Activated CD8-positive, alpha-beta T cell treated with anti-CD3 and anti-CD28 coated beads for 36 hours (primary cell): Measurements from ENCODE around the gene PRKAG2. TPM values are rescaled to one million over a fixed set of nuclear protein-coding genes. Genes with fewer than 3 reads are reported as not detected.
A peak's percentile ranks its signal among the peaks of the same experiment; 100 is the strongest.

Source experiments
- ATAC-seq: fragments of 200-7000 bp; cut with Tn5 transposase; one replicate; pipeline ENCODE4 v1.10.0; 2021; ENCODE audit warnings: mild to moderate bottlenecking, moderate library complexity
- CTCF ChIA-PET: fragments of 350-600 bp; sonication (Branson Sonifier 250); formaldehyde crosslinking; loops from one replicate; lab custom pipeline; 2021; ENCODE audit warnings: antibody characterized with exemption; lab: Charles Lee
- POLR2A ChIA-PET: fragments of 350-600 bp; sonication (Branson Sonifier 250); formaldehyde crosslinking; loops from one replicate; lab custom pipeline; 2021; ENCODE audit warnings: antibody characterized with exemption; lab: Charles Lee
- DNase-seq: peaks from one replicate; pipeline ENCODE4 v3.0.0-alpha.2; 2020
- H3K27ac Mint-ChIP-seq: one replicate; pipeline ENCODE4 v1.8.0; 2021; ENCODE audit warnings: mild to moderate bottlenecking, mixed read lengths
- H3K27me3 Mint-ChIP-seq: one replicate; pipeline ENCODE4 v1.8.0; 2021; ENCODE audit warnings: mixed read lengths
- H3K36me3 Mint-ChIP-seq: one replicate; pipeline ENCODE4 v1.8.0; 2021; ENCODE audit warnings: low read depth, mixed read lengths
- H3K4me1 Mint-ChIP-seq: one replicate; pipeline ENCODE4 v1.8.0; 2021; ENCODE audit warnings: low read depth, mixed read lengths
- H3K4me3 Mint-ChIP-seq: one replicate; pipeline ENCODE4 v1.8.0; 2021; ENCODE audit warnings: mild to moderate bottlenecking, moderate library complexity, mixed read lengths
- H3K9me3 Mint-ChIP-seq: one replicate; pipeline ENCODE4 v1.8.0; 2021; ENCODE audit warnings: mixed read lengths
- CTCF ChIP-seq: fragments of 200-600 bp; IDR thresholded peaks from one replicate; pipeline ENCODE4 v1.8.0; 2022; ENCODE audit warnings: antibody characterized with exemption, mild to moderate bottlenecking
- intact Hi-C: fragments of 100-400 bp; cut with micrococcal nuclease; formaldehyde crosslinking; loops from one replicate; pipeline ENCODE4 v1.10.0; 2022
- total RNA-seq, 2 experiments: library from RNA; stranded (reverse); gene quantifications; one replicate each; pipeline ENCODE4 v1.2.3, GENCODE V29; 2021

The PRKAG2 gene
- total RNA-seq, 2 experiments from 2014 or later, result 17.0 to 19.2 TPM

- CTCF ChIA-PET, result interaction anchor here (7.6 to 9.2 kb wide), 2 partner anchors 12 to 13 kb away, joined by 73 to 107 read pairs; no protein-coding TSS in a partner anchor
- TF ChIP-seq CTCF, result no peak
- Mint-ChIP-seq H3K27me3 (no peaks in the 10 kb centered on the region), H3K27ac (peak overlapping the region; percentile 91), H3K4me1 (peaks cover 64% of the 10 kb centered on the region), H3K4me3 (peak overlapping the region; percentile 66), H3K36me3 (peaks cover 15% of the 10 kb centered on the region), H3K9me3 (peaks cover 1% of the 10 kb centered on the region)
- ATAC-seq (no peak), DNase-seq (no peak)
- POLR2A ChIA-PET, result interaction anchor here (0.9 to 4.8 kb wide), 8 partner anchors 9 to 258 kb away, joined by 3 to 25 read pairs (median 4); partner anchors contain the start of gene RHEB
- intact Hi-C loops, result no loop called here
Measured at GRCh38 chr7:151770232-151770631, 106.7 kb downstream of the PRKAG2 start.

GRCh38 chr7:151769188-151769821, 107.6 kb downstream of the PRKAG2 start:
- DNase-seq, result peak; percentile 76
- peak; percentile 93 for ATAC-seq
- Mint-ChIP-seq H3K4me1 (peaks cover 68% of the 10 kb centered on the region), H3K27ac (peak overlapping the region; percentile 91), H3K4me3 (peak overlapping the region; percentile 66), H3K36me3 (peaks cover 19% of the 10 kb centered on the region), H3K9me3 (peaks cover 5% of the 10 kb centered on the region), H3K27me3 (no peaks in the 10 kb centered on the region)
- intact Hi-C loops, result loop anchor here (5.0 kb wide), 1 partner anchor 142 kb away; no protein-coding TSS in a partner anchor
- ChIA-PET POLR2A (interaction anchor here (0.6 to 4.8 kb wide), 12 partner anchors 10 to 415 kb away, joined by 3 to 25 read pairs (median 4); partner anchors contain the start of genes PRKAG2 and RHEB), CTCF (interaction anchor here (7.6 to 9.2 kb wide), 2 partner anchors 12 to 13 kb away, joined by 73 to 107 read pairs; no protein-coding TSS in a partner anchor)
- TF ChIP-seq CTCF, result no peak

- TF ChIP-seq CTCF, result no peak
- peak overlapping the region; percentile 91 for H3K27ac Mint-ChIP-seq
- no peaks in the 10 kb centered on the region for H3K27me3 Mint-ChIP-seq
- no peak for ATAC-seq
- CTCF ChIA-PET, result interaction anchor here (1.1 to 9.2 kb wide), 4 partner anchors 10 to 320 kb away, joined by 4 to 107 read pairs (median 40); no protein-coding TSS in a partner anchor
- H3K9me3 Mint-ChIP-seq, result peaks cover 5% of the 10 kb centered on the region
- peaks cover 19% of the 10 kb centered on the region for H3K36me3 Mint-ChIP-seq
- POLR2A ChIA-PET, result interaction anchor here (0.9 to 4.8 kb wide), 5 partner anchors 12 to 136 kb away, joined by 3 to 25 read pairs (median 5); partner anchors contain the start of gene PRKAG2
- peak overlapping the region; percentile 66 for H3K4me3 Mint-ChIP-seq
- intact Hi-C loops, result loop anchor here (5.0 kb wide), 1 partner anchor 141 kb away; no protein-coding TSS in a partner anchor
- DNase-seq, result no peak
- peaks cover 68% of the 10 kb centered on the region for H3K4me1 Mint-ChIP-seq
Measured at GRCh38 chr7:151768805-151769187, 108.1 kb downstream of the PRKAG2 start.

GRCh38 chr7:151767557-151767956, 109.4 kb downstream of the PRKAG2 start:
- ChIA-PET CTCF (interaction anchor here (0.9 to 9.2 kb wide), 7 partner anchors 10 to 399 kb away, joined by 3 to 107 read pairs (median 5); no protein-coding TSS in a partner anchor), POLR2A (interaction anchor here (1.0 to 4.8 kb wide), 5 partner anchors 9 to 135 kb away, joined by 3 to 25 read pairs (median 4); no protein-coding TSS in a partner anchor)
- H3K4me1 Mint-ChIP-seq, result peaks cover 68% of the 10 kb centered on the region
- no peak for TF ChIP-seq CTCF
- H3K27ac Mint-ChIP-seq, result peak overlapping the region; percentile 91
- H3K4me3 Mint-ChIP-seq, result no peak overlapping the region
- peak; percentile 45 for ATAC-seq
- peaks cover 19% of the 10 kb centered on the region for H3K36me3 Mint-ChIP-seq
- peaks cover 5% of the 10 kb centered on the region for H3K9me3 Mint-ChIP-seq
- DNase-seq, result peak; percentile 28
- intact Hi-C loops, result loop anchor here (5.0 kb wide), 1 partner anchor 140 kb away; no protein-coding TSS in a partner anchor
- no peaks in the 10 kb centered on the region for H3K27me3 Mint-ChIP-seq
